LNCaP clone FGC (cell line): ENCODE results near the gene DLG3.

Experiments used
- DNase-seq: peaks from one replicate; pipeline ENCODE4 v3.0.0-alpha.2; 2011; ENCODE audit warnings: low read depth
- H3K4me3 ChIP-seq: 2 replicates; pipeline ENCODE4 v1.5.1; 2011; ENCODE audit warnings: mild to moderate bottlenecking, low read depth, low read length, control low read depth
- CTCF ChIP-seq: IDR thresholded peaks from 2 replicates; pipeline ENCODE4 v1.5.1; 2012; ENCODE audit warnings: mild to moderate bottlenecking; ENCODE audit not compliant: control insufficient read depth, insufficient read depth; ENCODE audit errors: extremely low read depth

The DLG3 gene

GRCh38 chrX:70476166-70476933, 31.7 kb downstream of the DLG3 start:
- TF ChIP-seq CTCF, result no peak
- DNase-seq, result no peak
- no peak overlapping the region for H3K4me3 ChIP-seq

GRCh38 chrX:70476934-70477733, 32.5 kb downstream of the DLG3 start:
- DNase-seq, result no peak
- H3K4me3 ChIP-seq, result no peak overlapping the region
- no peak for TF ChIP-seq CTCF

GRCh38 chrX:70477734-70478075, 33.1 kb downstream of the DLG3 start:
- no peak for DNase-seq
- H3K4me3 ChIP-seq, result no peak overlapping the region
- no peak for TF ChIP-seq CTCF

- TF ChIP-seq CTCF, result no peak
- no peak overlapping the region for H3K4me3 ChIP-seq
- DNase-seq, result no peak
Observed at GRCh38 chrX:70478526-70479245, 34.1 kb downstream of the DLG3 start.

DNA sequence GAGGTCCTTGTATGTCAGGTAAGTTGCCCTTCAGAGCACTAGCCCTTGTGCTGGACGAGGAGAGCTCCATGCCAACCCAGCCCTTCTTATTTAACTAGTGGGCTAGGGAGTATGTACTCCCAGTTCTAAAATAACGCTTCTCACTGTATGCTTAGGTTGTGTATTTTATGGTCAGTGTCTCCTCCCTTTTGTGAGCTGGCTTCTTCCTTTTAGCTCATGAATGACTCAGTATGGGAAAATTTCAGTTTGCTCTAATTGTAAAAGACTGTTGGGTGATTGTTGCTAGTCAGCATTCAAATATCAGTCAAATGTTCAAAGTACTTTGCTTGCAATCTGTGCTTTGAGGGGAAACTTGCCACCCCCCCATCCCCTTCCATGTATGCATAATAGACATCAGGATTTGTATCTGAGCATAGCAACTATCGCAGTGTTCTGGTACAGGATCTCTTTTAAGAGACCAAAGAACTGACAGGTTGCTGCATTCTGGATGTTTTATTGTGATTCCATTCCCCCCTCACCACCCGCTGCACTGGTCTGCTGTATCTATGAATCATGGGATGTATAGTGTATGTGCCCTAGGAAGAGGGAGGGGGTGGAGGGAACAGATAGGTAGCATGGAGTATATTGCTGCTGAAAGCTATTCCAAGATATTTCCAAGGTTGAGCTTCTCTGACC, 34.7 kb downstream of the DLG3 start:
- H3K4me3 ChIP-seq, result peak overlapping the region; percentile 21
- no peak for DNase-seq
- TF ChIP-seq CTCF, result no peak

GRCh38 chrX:70479922-70480659, 35.5 kb downstream of the DLG3 start:
- no peak for TF ChIP-seq CTCF
- peak; percentile 55 for DNase-seq
- peak overlapping the region; percentile 21 for H3K4me3 ChIP-seq
